Measurements from ENCODE around the gene CHST9.
"Not testable (repeated sequence)": the region's sequence is repeated elsewhere in the genome, so short reads cannot be mapped to it uniquely, and the experiment has no call there.

CHST9 gene

DNA sequence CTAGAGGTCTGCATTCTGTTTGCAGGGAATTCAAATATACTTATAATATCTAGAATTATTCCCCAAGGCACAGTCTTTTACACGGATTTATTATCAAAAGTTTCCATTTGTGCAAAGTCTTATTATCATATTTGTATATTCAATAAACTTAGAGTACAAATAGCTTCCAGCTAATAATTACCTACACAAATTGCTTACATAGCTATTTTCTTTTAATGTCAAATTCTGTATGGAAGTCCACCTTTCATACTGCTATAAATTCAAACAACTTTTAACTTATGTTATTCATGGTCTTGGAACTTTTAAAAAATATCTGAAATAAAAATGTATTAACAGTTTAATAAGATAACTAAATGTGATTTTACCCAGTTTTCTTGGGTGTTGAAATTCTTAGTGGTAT lies 13.1 kb downstream of the CHST9 start:
- DNase-seq = no peak

DNA sequence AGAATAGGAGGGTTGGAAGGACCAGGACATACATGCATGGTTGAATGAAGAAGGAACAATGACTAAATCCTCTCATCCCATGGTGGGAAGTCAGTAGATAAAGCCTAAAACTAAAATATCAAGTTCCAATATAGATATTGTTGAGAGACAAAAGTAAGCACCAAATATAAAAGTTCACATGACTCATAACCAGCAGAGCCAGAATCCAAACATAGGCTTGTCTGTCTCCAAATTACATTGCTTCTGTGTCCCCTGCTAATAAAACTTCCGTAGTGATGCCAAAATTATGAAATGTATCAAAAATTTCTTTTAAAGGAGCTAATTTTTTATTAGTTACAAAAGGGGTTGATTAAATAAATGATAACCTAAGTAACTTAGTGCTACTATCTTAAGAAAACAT lies 19.7 kb downstream of the CHST9 start:
- DNase-seq = no peak

DNA sequence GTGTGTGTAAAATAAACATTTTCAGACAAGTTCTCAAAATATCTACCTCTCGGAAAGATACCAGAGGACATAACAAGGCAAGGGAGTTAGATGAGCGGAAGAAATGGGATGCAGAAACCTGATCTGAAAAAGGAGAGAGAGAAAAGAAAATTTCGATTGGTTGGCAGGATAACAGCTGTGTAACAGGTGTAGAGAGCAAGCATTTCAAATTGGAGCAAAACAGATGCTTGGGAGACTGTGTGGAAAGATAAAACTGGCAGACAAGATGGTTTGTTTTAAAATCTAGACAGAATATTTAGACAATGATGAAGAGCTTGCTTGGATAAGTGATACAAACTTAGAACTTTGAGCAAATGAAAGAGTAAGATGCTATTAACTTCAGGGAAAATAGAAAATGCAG lies 20.2 kb downstream of the CHST9 start:
- no peak for DNase-seq

DNA sequence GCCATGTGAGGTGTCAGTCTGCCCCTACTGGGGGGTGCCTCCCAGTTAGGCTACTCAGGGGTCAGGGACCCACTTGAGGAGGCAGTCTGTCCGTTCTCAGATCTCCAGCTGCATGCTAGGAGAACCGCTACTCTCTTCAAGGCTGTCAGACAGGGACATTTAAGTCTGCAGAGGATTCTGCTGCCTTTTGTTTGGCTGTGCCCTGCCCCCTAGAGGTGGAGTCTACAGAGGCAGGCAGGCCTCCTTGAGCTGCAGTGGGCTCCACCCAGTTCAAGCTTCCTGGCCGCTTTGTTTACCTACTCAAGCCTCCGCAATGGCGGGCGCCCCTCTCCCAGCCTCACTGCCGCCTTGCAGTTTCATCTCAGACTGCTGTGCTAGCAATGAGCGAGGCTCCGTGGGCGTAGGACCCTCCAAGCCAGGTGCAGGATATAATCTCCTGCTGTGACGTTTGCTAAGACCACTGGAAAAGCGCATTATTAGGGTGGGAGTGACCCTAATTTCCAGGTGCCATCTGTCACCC lies 21.9 kb downstream of the CHST9 start:
- not testable (repeated sequence) for DNase-seq

DNA sequence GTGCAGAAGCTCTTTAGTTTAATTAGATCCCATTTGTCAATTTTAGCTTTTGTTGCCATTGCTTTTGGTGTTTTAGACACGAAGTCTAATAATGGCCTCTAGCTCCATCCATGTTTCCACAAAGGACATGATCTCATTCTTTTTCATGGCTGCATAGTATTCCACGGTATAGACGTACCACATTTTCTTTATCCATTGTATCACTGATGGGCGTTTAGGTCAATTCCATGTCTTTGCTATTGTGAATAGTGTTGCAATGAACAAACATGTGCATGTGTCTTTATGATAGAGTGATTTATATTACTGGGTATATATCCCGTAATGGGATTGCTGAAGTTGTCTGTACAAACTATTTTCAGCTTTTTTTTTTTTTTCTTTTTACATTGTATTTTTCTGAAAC lies 35.9 kb downstream of the CHST9 start:
- not testable (repeated sequence) for DNase-seq

DNA sequence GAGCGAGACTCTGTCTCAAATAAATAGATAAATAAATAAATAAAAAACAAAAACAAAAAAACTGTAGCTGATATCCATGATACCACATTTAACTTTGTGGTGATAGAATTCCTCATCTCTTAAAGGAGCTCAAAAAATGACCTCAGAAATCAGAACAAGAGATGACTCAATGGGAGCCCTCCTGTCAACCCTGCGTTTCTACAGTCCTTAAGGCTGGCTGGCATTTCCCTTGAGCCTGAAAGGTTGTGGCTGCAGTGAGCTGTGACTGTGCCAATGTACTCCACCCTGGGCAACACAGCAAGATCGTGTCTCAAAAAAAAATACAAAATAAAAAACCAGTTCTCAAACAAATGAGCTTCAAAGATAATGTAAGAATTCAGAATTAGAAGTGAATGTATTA lies 40.4 kb downstream of the CHST9 start:
- no peak for DNase-seq

DNA sequence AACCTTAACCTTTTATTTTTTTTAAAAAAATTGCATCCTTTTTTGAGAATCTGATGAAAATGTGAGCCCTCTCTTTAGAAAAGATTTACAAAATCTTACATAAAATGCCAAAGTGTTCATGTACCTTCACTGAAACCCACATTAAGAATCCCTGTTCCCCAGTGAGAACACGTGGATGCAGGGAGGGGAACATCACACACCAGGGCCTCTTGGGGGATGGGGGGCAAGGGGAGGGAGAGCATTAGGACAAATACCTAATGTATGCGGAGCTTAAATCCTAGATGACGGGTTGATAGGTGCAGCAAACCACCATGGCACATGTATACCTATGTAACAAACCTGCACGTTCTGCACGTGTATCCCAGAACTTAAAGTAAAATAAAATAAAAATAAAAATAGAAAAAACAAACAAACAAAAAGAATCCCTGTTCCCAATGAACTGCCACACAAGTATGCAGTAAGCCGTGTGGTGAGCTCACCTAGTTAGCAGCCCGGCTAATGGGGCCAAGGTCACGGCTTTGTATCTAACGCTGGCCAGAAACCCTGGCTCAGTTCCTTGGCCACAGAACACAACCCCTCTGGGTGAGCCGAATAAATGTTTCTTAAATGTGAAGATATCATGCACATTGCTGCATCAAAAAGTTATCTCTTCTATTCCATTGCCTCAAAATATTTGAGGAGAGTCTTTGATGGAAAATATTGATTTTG lies 41.4 kb downstream of the CHST9 start:
- no peak for DNase-seq

DNA sequence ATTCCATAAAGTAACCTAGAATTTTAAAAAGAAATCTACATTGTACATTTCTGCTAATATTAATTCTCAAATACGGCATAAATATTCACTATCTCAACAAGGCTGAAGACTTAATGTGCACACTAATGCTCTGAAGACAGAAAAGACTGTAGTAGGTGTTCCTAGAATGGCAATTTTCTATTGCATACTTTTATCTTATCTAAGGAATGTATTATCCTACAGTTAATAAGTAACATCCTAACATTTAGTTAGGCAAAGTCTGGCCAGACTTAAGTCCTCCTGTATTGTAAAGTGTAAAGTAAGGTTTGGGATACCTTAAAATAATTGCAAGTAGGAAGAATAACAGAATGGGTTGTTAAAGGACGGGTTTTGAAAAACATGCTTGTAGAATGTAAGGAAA lies 42.2 kb downstream of the CHST9 start:
- DNase-seq = no peak

DNA sequence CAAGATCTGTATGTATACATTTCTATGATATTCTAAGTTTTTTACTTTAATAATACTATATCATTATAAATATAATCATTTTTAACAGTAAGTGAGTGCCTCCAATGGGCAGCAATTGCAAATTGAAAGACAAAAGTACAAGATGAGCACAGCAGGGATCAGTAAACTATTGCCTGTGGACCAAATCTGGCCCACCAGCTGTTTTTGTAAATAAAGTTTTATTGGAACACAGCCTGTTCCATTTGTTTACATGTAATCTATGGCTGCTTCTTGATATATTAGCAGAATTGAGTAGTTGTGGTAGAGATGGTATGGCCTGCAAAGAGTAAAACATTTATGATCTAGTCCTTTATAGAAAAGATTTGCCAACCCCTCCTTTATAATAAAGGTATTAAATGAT lies 43.2 kb downstream of the CHST9 start:
- DNase-seq = no peak

DNA sequence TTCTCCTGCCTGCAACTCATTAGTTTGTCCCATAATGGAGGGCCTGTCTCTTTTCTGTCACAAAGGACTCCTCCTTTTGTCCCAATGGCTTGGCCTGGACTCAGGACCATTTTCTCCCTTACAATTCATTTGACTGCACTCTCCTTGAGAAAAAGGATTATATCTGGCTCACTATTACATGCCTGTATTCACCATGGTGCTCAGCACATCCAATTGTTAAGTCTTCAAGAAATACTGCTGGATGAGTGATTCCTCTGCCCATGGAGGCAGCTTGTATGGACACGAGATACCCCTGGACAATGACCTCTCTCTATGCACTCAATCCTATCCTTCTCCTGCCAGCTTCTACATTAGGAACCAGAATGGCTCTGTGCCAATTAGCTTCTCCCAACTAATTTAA lies 47.0 kb downstream of the CHST9 start:
- DNase-seq = no peak

DNA sequence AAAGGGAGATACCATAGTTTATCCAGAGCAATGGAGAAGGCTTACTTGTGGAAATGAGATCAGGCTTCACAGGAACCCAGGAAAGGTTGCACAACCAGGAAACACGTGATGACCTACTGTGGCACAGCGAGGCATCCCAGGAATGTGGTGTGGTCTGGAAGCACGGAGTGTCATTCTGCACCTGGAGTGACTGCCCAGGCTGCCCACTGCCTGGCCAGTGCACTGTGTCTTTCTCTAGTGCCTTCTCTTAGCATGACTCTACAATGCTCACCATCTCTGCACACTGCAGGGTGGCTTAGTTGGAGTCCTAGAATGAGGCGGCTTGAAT lies 48.9 kb downstream of the CHST9 start:
- peak; percentile 6 for DNase-seq

DNA sequence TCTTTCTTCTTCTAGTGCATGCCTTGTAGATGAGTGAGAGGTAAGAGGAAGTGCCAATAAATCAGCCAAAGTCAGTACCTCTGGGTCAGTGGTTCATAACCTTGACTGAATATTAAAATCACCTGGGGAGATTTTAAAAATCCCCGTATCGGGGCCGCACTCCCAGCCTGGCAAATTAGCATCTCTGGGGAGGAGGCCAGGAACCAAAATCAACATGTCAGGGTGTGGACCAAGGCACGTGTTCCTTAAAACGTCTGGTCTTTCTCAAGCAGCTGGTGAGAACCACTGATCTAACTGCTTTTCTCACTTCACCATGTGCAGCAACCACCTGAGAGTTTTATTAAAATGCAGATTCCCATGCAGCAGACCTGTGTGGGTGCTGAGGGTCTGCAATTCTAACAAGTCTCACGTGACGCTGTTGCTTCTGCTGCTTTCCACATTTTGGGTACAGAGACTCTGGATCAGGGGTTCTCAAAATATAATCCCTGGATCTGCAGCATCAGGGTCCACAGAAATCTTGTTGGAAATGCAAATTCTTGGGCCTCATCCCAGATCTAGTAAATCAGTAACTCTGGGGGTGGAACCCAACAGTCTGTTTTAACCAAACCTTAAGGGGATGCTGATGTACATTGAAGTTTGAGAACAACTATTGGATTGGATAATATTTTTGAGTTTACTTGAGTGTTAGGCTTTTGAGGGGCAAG lies 49.5 kb downstream of the CHST9 start:
- DNase-seq = no peak

DNA sequence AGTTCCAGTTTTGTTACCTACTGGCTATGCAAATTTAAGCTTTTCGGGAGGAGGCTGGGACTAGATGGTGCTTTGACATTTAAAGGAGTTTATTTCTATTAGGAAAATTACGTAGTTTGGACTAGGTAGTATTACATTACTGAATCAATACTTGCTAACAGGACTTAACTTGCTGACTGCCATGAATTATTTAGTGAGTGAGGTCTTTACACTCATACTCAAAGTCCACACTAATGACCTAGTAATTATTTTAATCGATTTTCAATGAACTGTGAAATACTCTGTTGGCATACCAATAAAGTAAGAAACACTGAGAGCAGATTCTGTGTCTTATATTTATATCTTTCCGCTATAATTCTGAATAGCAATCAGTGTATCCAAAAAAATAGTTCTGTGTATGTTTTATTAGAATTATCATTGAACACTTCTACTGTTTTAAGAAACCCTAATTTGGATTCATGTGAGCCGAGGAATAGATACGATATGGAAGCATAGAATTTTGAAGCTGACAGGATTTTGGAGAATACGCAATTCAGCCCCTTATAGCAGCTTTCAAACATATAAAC lies 55.0 kb downstream of the CHST9 start:
- DNase-seq = no peak

DNA sequence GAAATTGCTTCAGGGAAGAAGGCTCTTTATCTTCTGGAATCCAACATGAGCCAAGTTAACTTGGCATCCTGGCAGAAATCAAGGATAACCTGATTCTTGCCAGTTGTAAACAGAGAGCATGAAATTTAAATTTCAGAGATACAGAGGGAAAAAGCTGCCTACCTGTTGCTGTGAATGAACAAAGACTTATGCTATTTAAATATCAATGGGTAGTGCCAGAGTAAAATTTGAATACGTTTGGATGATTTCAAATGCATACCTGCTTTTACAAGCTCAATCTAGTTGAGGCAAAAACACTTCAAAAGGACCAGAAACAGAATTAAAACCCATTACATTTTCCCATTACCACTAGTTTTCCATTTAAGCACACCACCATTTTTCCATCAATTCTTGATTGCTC lies 60.9 kb downstream of the CHST9 start:
- no peak for DNase-seq

DNA sequence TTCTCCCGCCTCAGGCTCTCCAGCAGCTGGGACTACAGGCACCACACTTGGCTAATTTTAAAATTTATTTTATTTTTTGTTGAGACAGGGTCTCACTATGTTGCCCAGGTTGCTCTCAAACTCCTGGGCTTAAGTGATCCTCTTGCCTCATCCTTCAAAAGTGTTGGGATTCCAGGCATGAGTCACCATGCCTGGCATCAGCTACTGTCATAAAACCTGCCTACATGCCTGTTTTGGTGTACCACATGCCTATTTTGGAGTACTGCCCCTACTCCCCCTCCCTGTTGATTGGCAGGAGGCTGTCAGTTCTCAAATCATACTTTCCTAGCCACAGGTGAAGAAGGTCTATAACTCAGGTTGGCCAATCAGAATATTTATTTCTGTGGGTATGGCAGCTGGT lies 64.0 kb downstream of the CHST9 start:
- peak; percentile 15 for DNase-seq

DNA sequence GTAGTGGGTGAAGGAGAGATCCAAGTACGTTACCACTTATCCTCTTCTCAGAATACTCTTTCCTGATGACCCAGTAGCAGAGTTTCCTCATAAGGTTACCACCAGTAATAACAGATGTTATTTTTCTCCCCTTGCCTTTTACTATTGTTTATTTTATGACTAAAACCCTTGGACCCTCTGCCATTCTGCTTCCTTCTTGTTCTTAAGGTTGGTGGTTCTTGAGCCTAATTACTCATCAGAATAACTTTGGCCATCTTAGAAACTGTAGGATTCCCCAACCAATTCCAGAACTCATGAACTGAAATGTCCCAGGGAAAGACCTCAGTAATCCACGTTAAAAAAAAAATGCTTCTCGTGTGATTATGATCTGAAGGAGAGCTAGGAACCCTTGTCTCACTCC lies 64.9 kb downstream of the CHST9 start:
- peak; percentile 36 for DNase-seq

DNA sequence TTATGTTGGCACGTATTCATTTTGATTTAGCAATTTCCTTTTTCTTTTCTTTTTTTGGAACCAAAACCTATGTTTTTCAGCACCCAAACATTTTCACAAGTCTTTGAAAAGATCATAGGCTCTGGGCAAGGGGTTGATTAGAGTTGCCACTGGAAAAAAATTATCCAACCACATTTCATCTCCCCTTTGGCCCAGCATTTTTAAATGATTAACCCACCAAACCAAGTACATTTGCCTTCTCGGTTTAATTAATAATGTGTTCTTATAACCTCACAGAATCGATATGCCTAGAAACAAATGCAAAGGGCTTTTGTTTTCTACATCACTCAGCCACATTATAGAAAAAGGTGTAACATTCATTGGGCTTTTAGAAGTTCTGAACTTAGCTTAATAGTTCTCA lies 66.1 kb downstream of the CHST9 start:
- DNase-seq = no peak

DNA sequence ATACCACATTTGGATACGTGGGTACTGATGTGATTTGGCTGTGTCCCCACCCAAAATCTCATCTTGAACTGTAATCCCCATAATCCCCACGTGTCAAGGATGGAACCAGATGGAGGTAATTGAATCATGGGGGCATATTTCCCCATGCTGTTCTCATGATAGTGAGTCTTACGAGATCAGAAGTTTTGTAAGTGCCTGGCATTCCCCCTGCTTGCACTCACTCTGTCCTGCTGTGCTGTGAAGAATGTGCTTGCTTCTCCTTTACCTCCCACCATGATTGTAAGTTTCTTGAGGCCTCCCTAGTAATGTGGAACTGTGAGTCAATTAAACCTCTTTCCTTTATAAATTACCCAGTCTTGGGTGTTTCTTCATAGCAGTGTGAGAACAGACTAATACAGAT lies 70.3 kb downstream of the CHST9 start:
- DNase-seq = no peak

DNA sequence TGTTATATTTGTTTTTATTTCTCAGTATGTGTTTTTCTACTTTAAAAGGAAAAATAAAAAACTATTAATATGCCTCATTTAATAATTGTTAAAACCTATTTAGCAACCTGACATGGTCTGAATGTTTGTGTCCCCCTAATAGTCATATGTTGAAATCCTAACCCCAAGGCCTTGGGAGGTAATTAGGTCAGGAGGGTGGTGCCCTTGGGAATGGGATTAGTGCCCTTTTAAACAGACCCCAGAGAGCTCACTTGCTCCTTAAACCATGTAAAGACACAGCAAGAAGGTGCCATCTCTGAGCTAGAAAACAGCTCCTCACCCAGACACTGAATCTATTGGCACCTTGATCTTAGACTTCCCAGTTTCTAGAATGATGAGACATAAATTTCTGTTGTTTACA lies 71.8 kb downstream of the CHST9 start:
- DNase-seq = no peak

DNA sequence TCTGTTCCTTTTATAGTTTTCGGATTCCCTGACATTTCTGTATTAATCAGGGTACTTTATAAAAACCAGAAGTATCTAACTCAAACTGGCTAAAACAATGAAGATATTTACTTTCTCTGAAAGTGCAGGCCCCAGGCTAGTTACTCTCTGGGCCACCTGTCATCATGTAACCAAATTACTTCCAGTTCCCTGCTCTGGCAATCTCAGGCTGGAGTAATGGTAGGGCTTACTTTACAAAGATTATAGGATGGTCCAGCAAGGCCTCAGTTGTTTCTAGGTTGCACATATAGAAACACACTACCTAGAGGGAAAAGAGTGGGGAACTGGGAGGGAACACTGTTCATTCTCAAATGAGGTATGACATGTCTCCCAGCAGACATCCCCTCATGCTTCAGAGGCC lies 74.8 kb downstream of the CHST9 start:
- DNase-seq = no peak

DNA sequence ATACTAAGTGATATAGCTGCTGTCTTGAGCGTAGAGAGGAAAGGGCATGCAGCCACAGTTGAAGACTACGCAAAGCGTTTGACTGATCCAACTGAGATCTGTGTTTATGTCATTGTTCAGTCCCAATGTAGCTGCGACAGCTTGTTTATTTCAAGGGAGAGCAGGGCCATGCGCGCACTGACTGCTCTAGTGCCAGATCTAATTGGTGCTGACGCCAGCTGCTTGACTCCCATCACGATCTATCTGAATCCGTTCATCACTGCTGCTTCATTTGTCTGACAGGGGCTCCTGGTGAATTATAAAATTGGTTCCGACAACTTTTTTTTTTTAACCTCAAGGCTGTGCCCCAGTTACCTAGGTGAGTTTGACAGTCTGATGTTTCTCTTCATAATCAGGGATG lies 75.7 kb downstream of the CHST9 start:
- no peak for DNase-seq

DNA sequence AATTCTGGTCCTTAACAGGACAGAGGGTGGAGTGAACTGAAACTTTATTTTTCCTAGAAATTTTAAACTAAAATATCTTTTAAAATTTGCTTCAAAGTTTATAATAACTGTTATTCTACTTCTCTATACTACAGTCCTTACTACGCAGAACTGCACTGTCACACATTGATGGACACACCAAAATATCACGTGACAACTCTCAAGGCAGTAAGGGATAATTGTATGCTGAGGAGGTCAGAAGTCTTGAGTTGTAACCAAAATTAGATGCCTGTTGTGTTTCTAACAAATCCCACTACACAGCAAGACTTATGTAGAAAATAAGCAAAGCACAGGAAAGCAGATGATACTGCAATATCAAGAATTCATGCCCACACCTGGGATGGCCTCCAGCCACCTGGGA lies 76.3 kb downstream of the CHST9 start:
- DNase-seq = no peak

DNA sequence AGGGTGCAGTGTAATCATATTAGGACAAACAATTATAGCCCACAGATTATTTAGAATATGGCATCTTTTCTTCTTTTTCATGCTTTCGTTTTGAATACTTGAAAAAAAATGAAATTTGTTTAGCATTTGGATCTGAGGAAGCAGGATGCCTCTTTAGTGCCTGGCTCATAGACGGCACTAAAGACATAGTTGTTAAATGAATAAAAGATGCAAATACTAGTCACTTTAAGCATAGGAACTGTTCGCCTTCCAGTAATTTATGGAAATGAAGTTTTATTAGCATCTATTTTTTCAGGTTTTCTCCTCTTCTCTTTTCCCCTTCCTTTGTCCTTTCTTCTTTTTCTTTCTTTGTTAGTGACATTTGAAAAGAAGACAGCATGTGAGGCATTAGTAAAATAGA lies 80.4 kb downstream of the CHST9 start:
- no peak for DNase-seq

DNA sequence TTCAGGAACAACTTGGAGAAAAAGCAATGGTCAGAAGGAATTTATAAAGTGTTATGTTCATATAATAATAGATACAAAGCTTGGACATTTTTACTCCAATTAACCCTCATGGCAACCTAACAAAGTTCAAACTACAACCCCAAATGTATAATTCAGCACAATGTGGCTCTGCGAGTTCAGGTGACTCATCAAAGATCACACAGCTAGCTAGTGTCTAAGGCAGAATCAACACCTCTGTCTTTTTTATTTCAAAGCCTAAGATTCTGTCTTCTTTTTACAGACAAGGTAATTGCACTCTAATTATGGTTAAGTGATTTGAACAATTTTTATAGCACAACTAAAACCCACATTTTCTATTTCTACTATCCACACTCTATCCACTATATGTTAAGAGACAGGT lies 90.5 kb downstream of the CHST9 start:
- DNase-seq = no peak
